Spinal cord (tissue), 10 donors: ENCODE data around the gene ZBTB16. TPM values are rescaled to one million over a fixed set of nuclear protein-coding genes. Genes with fewer than 3 reads are reported as not detected.
A peak's percentile ranks its signal among the peaks of the same experiment; 100 is the strongest.

Experiments used
- DNase-seq, 6 donors: peaks; one replicate each; pipeline versions ENCODE4 v3.0.0 to v3.0.0-alpha.2; 2013 to 2015; ENCODE audit warnings: low spot score in 6 of 6, low read depth in 4 of 6
- H3K27ac ChIP-seq: one replicate; pipeline ENCODE4 v1.5.1; 2013; ENCODE audit warnings: low read depth, low read length, control low read depth
- H3K27me3 ChIP-seq: one replicate; pipeline ENCODE4 v1.6.1; 2013; ENCODE audit warnings: low read length; ENCODE audit not compliant: control insufficient read depth, insufficient read depth
- H3K36me3 ChIP-seq: one replicate; pipeline ENCODE4 v1.6.1; 2013; ENCODE audit warnings: low read length; ENCODE audit not compliant: control insufficient read depth, insufficient read depth
- H3K4me1 ChIP-seq: one replicate; pipeline ENCODE4 v1.6.1; 2013; ENCODE audit warnings: low read length; ENCODE audit not compliant: control insufficient read depth, insufficient read depth
- H3K4me3 ChIP-seq: one replicate; pipeline ENCODE4 v1.5.1; 2013; ENCODE audit warnings: low read depth, low read length, control low read depth
- H3K9me3 ChIP-seq: one replicate; pipeline ENCODE4 v1.6.1; 2013; ENCODE audit warnings: low read length; ENCODE audit not compliant: control insufficient read depth, insufficient read depth
- WGBS: methylation state at CpG from one replicate; pipeline ENCODE4 v1.1.5; 2013; ENCODE audit warnings: missing lambda C conversion rate; ENCODE audit not compliant: insufficient coverage; 5-methylcytosine and 5-hydroxymethylcytosine counted together
- polyA plus RNA-seq, 2 donors: library from polyadenylated mRNA; unstranded; fragments of 120-200 nt; gene quantifications; one replicate each; pipeline ENCODE4 v1.2.1, GENCODE V29; 2013; ENCODE audit not compliant: insufficient read length in 2 of 2
- total RNA-seq, 2 donors: library from RNA; depleted of rRNA in 1 of 2; stranded (reverse); fragments of 120-200 nt in 1 of 2; fragments of >200 nt in 1 of 2; gene quantifications; one replicate each; pipeline versions ENCODE4 v1.2.3 to v1.2.4, GENCODE V29; 2013 to 2014
- donor health status: healthy.

ZBTB16 gene
- total and polyA plus RNA-seq, 4 donors = 4.5 to 17.9 (median 9.2) TPM

DNA sequence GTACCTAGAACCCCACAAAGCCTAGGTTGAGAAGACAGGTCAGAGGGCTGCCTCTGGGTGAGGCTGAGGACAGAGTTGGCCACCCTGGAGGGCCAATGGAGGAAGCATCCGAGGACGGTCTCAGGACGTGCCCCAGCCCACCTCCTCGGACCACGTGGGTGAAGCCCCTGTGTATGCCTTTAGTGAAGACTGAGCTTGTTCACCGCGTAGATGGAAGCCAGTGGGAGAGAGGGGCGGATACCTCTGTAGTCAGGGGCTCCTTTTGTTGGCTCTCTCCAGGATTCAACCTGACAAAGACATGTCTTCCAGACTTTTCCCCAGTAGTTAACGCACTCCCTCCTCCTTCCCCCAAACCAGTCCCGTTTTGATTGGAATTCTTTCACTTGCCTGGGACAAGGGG, 110.7 kb downstream of the ZBTB16 start:
- H3K9me3 ChIP-seq = no peaks in the 10 kb centered on the region
- H3K27ac ChIP-seq = no peak overlapping the region
- 81% methylated on average over 8 of the region's 10 CpGs for WGBS

DNA sequence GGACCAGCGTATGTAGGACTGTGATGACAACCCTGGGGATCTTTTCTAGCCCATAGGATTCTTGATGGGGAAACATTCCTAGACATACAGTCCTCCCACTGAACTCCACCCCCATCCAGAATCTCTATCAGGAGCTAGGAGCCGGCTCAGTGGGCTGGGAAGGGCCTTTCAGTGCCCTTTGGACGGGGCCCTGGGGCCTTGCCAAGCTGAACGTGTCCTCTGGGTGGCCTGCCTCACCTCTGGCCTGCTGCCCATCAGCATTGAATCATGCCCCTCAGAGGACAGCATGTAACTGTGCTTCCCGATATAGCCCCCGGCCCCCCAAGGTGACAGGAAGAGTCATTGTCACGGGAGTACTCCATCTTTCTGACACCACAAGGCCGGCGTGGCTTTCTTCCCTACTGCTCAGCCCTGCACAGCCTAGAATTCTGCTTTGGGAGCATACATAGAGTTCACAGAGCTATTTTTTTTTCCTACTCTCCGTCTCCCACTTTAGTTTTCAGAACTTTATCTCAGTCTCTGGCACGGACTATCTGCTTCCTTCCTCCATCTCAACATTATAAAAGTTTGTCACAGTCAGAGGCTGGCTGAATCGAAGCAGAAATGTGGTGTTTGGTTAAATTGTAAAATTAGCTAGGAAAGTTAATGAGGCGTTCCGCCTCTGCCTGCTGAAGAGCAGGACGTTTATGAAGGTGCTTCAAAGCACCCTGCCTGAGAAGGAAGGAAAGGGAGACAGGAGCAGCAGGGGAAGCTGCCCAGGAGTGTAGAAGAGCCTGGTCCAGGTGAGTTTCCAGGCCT, 111.9 kb downstream of the ZBTB16 start:
- peak in 2 of 6 donors; percentile 14 to 50 for DNase-seq
- no peak overlapping the region for H3K4me3 ChIP-seq
- no peaks in the 10 kb centered on the region for H3K9me3 ChIP-seq
- H3K4me1 ChIP-seq = peaks cover 45% of the 10 kb centered on the region
- H3K27ac ChIP-seq = no peak overlapping the region
- H3K36me3 ChIP-seq = no peaks in the 10 kb centered on the region
- WGBS = 28% methylated on average over 13 of the region's 15 CpGs
- H3K27me3 ChIP-seq = no peaks in the 10 kb centered on the region

More for the DNA sequence above, 110.7 kb downstream of the ZBTB16 start:
- Histone ChIP-seq H3K4me1 (peaks cover 54% of the 10 kb centered on the region), H3K36me3 (no peaks in the 10 kb centered on the region), H3K4me3 (no peak overlapping the region), H3K27me3 (no peaks in the 10 kb centered on the region)
- no peak for DNase-seq

- Histone ChIP-seq H3K4me3 (no peak overlapping the region), H3K9me3 (no peaks in the 10 kb centered on the region), H3K4me1 (peaks cover 45% of the 10 kb centered on the region), H3K27me3 (no peaks in the 10 kb centered on the region), H3K36me3 (no peaks in the 10 kb centered on the region), H3K27ac (no peak overlapping the region)
- WGBS = 82% methylated on average over 10 of the region's 14 CpGs
- no peak for DNase-seq
These were observed 112.7 kb downstream of the ZBTB16 start for GRCh38 chr11:114172055-114172861.

DNA sequence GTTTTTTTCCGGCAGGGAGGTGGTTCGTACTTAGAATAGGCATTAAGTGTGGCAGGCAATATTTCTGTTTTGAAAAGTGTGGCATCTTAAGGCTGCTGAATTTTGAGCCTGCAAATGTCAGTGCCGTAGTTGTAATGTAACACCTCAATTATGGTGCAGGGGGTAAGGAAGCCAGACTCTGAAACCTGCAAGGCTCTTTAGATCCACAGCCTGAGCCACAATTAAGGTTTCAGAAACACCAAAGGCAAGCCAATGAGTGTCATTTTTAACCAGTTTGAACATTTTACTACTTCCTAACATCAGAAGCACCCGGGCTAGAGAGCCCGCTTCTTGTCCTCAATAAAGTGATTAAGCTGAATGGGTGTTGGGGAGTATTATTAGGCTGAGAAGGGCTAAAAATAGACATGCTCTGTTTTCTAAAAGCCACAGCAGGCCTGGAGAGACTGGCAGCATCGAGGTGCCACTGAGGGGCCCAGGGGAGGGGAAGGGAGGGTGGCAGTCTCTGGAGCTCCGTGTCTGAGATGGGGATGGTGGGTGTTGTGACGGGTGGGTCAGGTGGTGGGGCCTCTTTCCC, 113.4 kb downstream of the ZBTB16 start:
- H3K27me3 ChIP-seq = no peaks in the 10 kb centered on the region
- H3K4me1 ChIP-seq = peaks cover 38% of the 10 kb centered on the region
- H3K27ac ChIP-seq = no peak overlapping the region
- no peaks in the 10 kb centered on the region for H3K36me3 ChIP-seq
- H3K4me3 ChIP-seq = no peak overlapping the region
- no peaks in the 10 kb centered on the region for H3K9me3 ChIP-seq
- 69% methylated on average over 4 of the region's 8 CpGs for WGBS
- no peak for DNase-seq

GRCh38 chr11:114173843-114174242, 114.3 kb downstream of the ZBTB16 start:
- Histone ChIP-seq H3K27ac (no peak overlapping the region), H3K27me3 (no peaks in the 10 kb centered on the region), H3K36me3 (no peaks in the 10 kb centered on the region), H3K4me1 (peaks cover 33% of the 10 kb centered on the region), H3K4me3 (no peak overlapping the region), H3K9me3 (no peaks in the 10 kb centered on the region)
- no peak for DNase-seq
- 89% methylated on average over 3 of the region's 5 CpGs for WGBS

GRCh38 chr11:114174712-114175495, 115.4 kb downstream of the ZBTB16 start:
- Histone ChIP-seq H3K4me3 (no peak overlapping the region), H3K4me1 (peaks cover 33% of the 10 kb centered on the region), H3K27me3 (no peaks in the 10 kb centered on the region), H3K9me3 (no peaks in the 10 kb centered on the region), H3K27ac (no peak overlapping the region), H3K36me3 (no peaks in the 10 kb centered on the region)
- no peak for DNase-seq
- WGBS = 88% methylated on average over 3 of the region's 3 CpGs

GRCh38 chr11:114175706-114176105, 116.2 kb downstream of the ZBTB16 start:
- Histone ChIP-seq H3K4me1 (peaks cover 38% of the 10 kb centered on the region), H3K27ac (no peak overlapping the region), H3K27me3 (no peaks in the 10 kb centered on the region), H3K9me3 (no peaks in the 10 kb centered on the region), H3K36me3 (no peaks in the 10 kb centered on the region), H3K4me3 (no peak overlapping the region)
- WGBS = 77% methylated on average over 4 of the region's 6 CpGs
- no peak for DNase-seq

DNA sequence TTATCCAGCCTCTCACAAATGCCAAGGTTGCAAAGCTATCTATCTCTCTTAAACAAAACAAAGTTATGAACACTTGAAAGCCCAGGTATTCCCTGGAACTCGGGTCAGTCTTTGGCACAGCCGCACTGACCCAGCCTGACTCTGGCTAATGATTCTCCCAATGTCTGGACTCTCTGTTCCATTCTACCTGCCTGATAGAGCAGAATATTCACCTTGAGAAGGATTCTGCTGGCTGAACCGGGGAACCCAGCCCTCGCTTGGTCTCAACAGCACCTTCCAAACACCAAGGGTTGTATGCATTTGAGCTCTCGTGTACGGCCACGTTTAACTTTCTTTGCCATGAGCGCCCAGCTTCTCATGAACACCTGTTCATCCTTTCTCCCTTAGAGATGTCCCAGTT, 116.8 kb downstream of the ZBTB16 start:
- no peaks in the 10 kb centered on the region for H3K9me3 ChIP-seq
- no peaks in the 10 kb centered on the region for H3K27me3 ChIP-seq
- H3K4me1 ChIP-seq = peaks cover 32% of the 10 kb centered on the region
- no peak overlapping the region for H3K27ac ChIP-seq
- no peak for DNase-seq
- H3K36me3 ChIP-seq = no peaks in the 10 kb centered on the region
- H3K4me3 ChIP-seq = no peak overlapping the region
- 93% methylated on average over 8 of the region's 8 CpGs for WGBS

DNA sequence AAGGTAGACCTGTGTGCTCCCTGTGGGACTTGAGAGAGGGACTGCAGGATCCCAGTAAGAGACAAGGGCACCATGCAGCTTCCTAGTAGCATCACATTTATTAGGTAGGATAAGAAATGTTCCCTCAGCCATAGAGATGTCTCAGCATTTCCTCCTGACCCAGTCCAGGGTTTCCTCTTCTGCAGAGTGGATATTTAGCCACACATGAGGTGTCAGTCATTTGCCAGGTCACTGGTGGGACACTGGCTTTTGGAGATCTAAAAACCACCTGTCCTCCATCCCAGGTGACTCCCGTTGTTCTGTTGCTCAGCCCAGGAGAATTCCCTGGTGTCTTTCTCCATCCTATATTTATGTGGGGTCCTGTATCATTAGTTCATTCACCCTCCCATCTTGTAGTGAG, 119.1 kb downstream of the ZBTB16 start:
- Histone ChIP-seq H3K27me3 (no peaks in the 10 kb centered on the region), H3K27ac (peak overlapping the region; percentile 58), H3K36me3 (no peaks in the 10 kb centered on the region), H3K4me3 (no peak overlapping the region), H3K4me1 (peaks cover 28% of the 10 kb centered on the region), H3K9me3 (no peaks in the 10 kb centered on the region)
- DNase-seq = no peak
- WGBS = no CpG with 5 or more reads among the region's 1 CpG
